Chondrocyte (in vitro differentiated cells): ENCODE measurements around the gene ACTR8. TPM values are rescaled to one million over a fixed set of nuclear protein-coding genes. Genes with fewer than 3 reads are reported as not detected.

ENCODE experiments used
- DNase-seq: peaks from one replicate; pipeline ENCODE4 v3.0.0; 2021; ENCODE audit warnings: mixed read lengths, low spot score
- H3K27ac Mint-ChIP-seq: one replicate; pipeline ENCODE4 v1.8.0; 2021; ENCODE audit warnings: mild to moderate bottlenecking, moderate library complexity, mixed read lengths; ENCODE audit not compliant: unreplicated experiment
- H3K27me3 Mint-ChIP-seq: 2 replicates; pipeline ENCODE4 v1.8.0; 2021; ENCODE audit warnings: low read depth, mixed read lengths
- H3K36me3 Mint-ChIP-seq: 2 replicates; pipeline ENCODE4 v1.8.0; 2021; ENCODE audit warnings: low read depth, mixed read lengths
- H3K4me1 Mint-ChIP-seq: 2 replicates; pipeline ENCODE4 v1.8.0; 2021; ENCODE audit warnings: low read depth, mild to moderate bottlenecking, mixed read lengths
- H3K4me3 Mint-ChIP-seq: one replicate; pipeline ENCODE4 v1.8.0; 2021; ENCODE audit warnings: mild to moderate bottlenecking, moderate library complexity, mixed read lengths; ENCODE audit not compliant: unreplicated experiment
- H3K9me3 Mint-ChIP-seq: 2 replicates; pipeline ENCODE4 v1.8.0; 2021; ENCODE audit warnings: low read depth, mixed read lengths
- total RNA-seq: library from RNA; stranded (reverse); gene quantifications from 3 replicates; pipeline ENCODE4 v1.2.1, GENCODE V29; 2021
- TF ChIP-seq, protein P1 (sequence below): fragments of 200-600 bp; sonication (generic); IDR thresholded peaks from 2 replicates; pipeline ENCODE4 v1.5.0; 2021; ENCODE audit warnings: antibody characterized with exemption, mild to moderate bottlenecking, moderate library complexity

Gene ACTR8
- total RNA-seq, 1 donor from 2014 or later: 37.0 TPM

- Mint-ChIP-seq H3K9me3 (peaks cover 10% of the 10 kb centered on the region), H3K27ac (peak within 1 kb of the TSS; percentile 100), H3K4me3 (peak within 1 kb of the TSS; percentile 97), H3K36me3 (peaks cover 8% of the 10 kb centered on the region), H3K27me3 (peaks cover 26% of the 10 kb centered on the region), H3K4me1 (peaks cover 33% of the 10 kb centered on the region)
- DNase-seq: peak; percentile 99
- TF ChIP-seq, protein P1, sequence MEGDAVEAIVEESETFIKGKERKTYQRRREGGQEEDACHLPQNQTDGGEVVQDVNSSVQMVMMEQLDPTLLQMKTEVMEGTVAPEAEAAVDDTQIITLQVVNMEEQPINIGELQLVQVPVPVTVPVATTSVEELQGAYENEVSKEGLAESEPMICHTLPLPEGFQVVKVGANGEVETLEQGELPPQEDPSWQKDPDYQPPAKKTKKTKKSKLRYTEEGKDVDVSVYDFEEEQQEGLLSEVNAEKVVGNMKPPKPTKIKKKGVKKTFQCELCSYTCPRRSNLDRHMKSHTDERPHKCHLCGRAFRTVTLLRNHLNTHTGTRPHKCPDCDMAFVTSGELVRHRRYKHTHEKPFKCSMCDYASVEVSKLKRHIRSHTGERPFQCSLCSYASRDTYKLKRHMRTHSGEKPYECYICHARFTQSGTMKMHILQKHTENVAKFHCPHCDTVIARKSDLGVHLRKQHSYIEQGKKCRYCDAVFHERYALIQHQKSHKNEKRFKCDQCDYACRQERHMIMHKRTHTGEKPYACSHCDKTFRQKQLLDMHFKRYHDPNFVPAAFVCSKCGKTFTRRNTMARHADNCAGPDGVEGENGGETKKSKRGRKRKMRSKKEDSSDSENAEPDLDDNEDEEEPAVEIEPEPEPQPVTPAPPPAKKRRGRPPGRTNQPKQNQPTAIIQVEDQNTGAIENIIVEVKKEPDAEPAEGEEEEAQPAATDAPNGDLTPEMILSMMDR: peak; percentile 23
These were observed 9.7 kb upstream of the ACTR8 start, which contains the start of gene SELENOK for GRCh38 chr3:53891497-53892285. Gene SELENOK, minus strand, starts transcription at chr3:53891859.

DNA sequence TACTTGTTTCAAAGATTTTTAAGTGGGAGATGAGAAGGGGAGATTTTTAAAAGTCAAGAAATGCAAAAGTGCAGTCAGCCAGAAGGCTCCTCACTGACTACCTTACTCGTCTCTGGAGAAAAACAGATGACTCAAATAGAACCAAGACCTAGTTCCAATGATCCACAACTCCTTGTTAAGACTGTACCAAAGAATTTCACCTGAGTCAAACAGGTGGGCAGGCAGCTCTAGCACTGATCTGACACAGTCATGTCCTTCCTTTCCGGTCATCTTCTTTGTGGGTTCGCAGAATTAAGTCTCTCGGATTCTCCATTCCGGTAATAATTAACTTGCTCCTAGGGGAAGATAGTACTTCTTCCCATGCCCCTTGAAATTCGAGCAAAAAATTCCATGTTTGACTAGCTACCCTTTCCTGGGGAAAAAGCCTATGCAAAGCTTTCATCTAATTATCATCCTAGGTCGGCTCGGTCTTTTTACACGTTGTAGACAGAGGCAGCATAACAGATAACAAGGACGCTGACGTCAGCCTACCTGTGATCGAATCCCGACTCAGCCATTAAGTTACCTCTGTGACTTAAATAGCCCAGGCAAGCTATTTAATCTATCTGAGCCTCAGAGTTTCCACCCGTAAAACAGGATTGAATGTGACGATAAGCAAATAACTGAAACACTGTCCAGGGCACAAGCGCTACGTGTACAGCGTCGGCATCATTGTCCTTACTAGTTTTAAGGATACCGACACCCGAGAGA is 8.9 kb upstream of the ACTR8 start:
- Mint-ChIP-seq H3K9me3 (peaks cover 10% of the 10 kb centered on the region), H3K4me1 (peaks cover 33% of the 10 kb centered on the region), H3K4me3 (peak overlapping the region; percentile 97), H3K27me3 (peaks cover 23% of the 10 kb centered on the region), H3K27ac (peak overlapping the region; percentile 100), H3K36me3 (peaks cover 8% of the 10 kb centered on the region)
- DNase-seq: no peak
- TF ChIP-seq, protein P1: no peak

DNA sequence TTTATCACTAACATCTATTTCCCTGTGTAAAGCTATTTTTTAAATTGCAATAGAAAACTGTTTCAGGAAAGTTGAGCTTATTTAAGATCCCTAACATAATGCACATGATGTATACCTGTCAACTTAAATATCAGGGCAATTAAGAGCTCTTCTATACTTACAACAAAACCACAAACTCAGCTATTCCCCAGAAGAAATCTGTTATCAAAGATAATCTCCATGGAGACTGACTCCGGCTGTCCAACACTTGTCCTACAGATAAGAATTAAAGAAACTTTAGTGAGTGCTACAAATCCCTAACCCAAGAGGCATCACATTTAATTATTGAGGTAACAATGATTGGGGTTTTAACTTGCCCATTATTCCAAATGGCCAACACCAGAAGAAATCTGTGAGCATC is 6.3 kb upstream of the ACTR8 start:
- TF ChIP-seq, protein P1: no peak
- Mint-ChIP-seq H3K27me3 (peaks cover 4% of the 10 kb centered on the region), H3K27ac (no peak overlapping the region), H3K4me1 (peaks cover 33% of the 10 kb centered on the region), H3K9me3 (peaks cover 8% of the 10 kb centered on the region), H3K4me3 (no peak overlapping the region), H3K36me3 (peaks cover 8% of the 10 kb centered on the region)
- no peak for DNase-seq

DNA sequence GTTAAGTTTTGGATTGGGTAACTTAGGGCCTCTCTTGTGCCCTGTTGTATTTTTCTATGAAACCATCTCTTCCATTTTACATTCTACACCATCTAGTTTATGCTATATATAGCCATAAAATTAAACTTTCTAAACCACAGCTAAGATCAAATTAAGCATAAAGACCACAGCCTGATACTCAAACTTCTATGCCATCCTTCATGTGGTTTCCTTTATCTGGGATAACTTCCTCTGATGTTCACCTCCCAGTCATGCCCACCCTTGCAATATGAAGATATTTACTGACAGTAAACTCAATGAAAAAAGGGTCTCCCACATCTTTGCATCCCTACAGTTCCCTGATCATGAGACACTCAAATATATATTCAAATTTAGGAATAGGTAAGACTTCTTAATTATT is 5.5 kb upstream of the ACTR8 start:
- H3K4me3 Mint-ChIP-seq: no peak overlapping the region
- H3K36me3 Mint-ChIP-seq: peaks cover 5% of the 10 kb centered on the region
- no peaks in the 10 kb centered on the region for H3K27me3 Mint-ChIP-seq
- DNase-seq: no peak
- no peak overlapping the region for H3K27ac Mint-ChIP-seq
- peaks cover 34% of the 10 kb centered on the region for H3K4me1 Mint-ChIP-seq
- H3K9me3 Mint-ChIP-seq: peaks cover 2% of the 10 kb centered on the region
- TF ChIP-seq, protein P1: no peak

GRCh38 chr3:53885239-53885638 is 3.3 kb upstream of the ACTR8 start:
- Mint-ChIP-seq H3K36me3 (peaks cover 5% of the 10 kb centered on the region), H3K27me3 (no peaks in the 10 kb centered on the region), H3K27ac (no peak overlapping the region), H3K4me3 (no peak overlapping the region), H3K4me1 (peaks cover 32% of the 10 kb centered on the region), H3K9me3 (no peaks in the 10 kb centered on the region)
- DNase-seq: no peak
- TF ChIP-seq, protein P1: no peak
